ENCODE results near the gene FOXF2.
"Not testable (repeated sequence)": the region's sequence is repeated elsewhere in the genome, so short reads cannot be mapped to it uniquely, and the experiment has no call there.

- not testable (repeated sequence) for TF ChIP-seq POLR2A, CTCF, POLR2AphosphoS5 (IDR thresholded peaks at IDR 0.05)
Measured at GRCh38 chr6:1369695-1370094, 19.7 kb upstream of the FOXF2 start.

All from prostate gland (tissue), 2 donors.